CD4-positive, alpha-beta T cell treated with Interleukin-17A for 1 hour (primary cell): ENCODE data around the gene SEMA5A.
"Not testable (repeated sequence)": the region's sequence is repeated elsewhere in the genome, so short reads cannot be mapped to it uniquely, and the experiment has no call there.

Experiments
- DNase-seq: peaks from one replicate; pipeline ENCODE4 v3.0.0-alpha.2; 2020

Gene SEMA5A

DNA sequence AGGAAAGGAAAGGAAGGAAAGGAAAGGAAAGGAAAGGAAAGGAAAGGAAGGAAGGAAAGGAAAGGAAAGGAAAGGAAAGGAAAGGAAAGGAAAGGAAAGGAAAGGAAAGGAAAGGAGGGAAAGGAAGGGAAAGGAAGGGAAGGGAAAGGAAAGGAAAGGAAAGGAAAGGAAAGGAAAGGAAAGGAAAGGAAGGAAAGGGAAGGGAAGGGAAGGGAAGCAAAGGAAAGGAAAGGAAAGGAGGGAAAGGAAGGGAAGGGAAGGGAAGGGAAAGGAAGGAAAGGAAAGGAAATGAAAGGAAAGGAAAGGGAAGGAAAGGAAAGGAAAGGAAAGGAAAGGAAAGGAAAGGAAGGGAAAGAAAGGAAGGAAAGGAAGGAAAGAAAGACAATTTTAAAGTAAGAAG is 192.8 kb downstream of the SEMA5A start:
- DNase-seq: not testable (repeated sequence)

DNA sequence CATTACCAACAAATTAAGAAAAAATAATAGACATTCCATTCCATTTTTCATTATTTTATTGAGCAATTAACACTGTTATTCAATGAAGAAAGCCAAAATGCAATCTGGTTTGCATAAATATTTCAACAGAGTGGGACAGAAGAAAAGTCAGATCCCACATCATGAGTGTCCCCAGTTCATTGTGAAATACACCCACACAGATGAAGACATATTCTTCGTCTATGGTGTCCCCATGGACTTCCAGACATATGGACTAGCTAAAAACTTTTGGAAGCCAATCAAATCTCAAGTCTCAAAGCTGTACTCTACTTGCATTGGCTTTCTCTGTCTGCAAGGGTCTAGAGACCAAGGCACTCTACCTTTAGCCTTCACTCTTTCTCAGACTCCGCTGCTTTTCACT is 194.3 kb downstream of the SEMA5A start:
- no peak for DNase-seq

DNA sequence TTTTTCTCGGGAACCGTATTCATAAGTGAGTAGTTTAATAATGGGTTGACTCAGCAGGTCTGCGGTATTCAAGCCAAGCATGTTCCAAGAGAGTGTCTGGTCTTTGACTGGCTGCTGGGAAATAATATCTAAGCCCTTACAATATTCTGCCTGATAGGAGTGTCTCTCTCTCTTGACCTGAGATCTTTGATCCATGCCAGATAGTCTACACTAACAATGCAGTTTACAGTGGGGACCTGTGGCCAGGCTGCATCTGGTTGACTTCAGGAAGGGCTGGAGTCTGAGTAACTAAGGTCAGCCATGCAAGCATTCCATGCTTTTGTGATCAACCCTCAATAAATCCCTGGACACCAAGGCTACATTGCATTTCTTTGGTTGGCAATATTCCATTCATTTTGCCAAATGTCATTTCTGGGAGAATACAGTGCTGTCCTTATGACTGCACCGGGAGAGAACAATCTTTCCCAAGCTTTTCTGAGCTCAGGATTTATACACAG is 195.5 kb downstream of the SEMA5A start:
- no peak for DNase-seq

- DNase-seq: no peak
Observed at GRCh38 chr5:9348401-9348996, 197.4 kb downstream of the SEMA5A start.

GRCh38 chr5:9347541-9348295 is 198.2 kb downstream of the SEMA5A start:
- DNase-seq: no peak

DNA sequence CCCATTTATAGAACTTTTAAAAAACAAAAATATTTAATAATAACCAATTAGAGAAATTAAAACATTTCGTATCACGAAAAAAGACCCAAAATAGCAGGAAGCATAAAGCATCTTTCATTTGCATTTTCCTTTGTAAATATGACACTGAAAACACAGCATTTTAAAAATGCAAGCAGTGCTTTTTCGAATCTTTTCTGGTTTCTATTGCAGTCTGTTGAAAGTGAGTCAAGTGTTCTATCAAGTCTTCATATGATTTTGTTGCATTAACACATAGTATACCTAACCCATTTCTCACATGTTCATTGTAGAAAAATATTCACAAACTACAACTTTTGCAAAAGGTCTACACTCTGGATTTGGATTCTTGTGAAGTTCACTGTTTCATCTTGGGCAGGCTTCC is 198.8 kb downstream of the SEMA5A start:
- DNase-seq: no peak

DNA sequence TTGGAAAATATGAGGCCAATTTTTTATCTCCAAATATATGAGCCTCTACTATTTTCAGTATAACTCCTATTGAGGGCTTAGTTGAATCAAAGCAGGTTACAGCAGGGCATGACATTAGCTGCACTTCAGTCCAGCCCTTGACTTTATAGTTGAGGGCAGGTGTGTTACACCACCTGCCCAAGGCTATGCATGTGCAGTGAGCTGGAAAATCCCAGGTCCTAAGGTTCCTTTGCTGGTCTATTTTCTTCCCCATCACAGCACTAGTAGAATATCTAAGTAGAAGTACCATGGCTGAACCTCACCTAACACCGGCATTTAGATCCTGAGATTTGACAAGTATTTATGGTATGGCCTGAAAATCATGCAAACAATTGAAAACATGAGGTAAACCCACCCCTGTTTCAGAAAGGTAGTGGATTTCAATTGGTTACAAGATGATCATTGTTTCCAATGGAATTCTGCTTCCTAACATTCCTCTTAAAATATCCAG is 201.1 kb downstream of the SEMA5A start:
- no peak for DNase-seq

GRCh38 chr5:9343146-9343850 is 202.6 kb downstream of the SEMA5A start:
- DNase-seq: no peak

GRCh38 chr5:9342161-9342787 is 203.6 kb downstream of the SEMA5A start:
- no peak for DNase-seq

DNA sequence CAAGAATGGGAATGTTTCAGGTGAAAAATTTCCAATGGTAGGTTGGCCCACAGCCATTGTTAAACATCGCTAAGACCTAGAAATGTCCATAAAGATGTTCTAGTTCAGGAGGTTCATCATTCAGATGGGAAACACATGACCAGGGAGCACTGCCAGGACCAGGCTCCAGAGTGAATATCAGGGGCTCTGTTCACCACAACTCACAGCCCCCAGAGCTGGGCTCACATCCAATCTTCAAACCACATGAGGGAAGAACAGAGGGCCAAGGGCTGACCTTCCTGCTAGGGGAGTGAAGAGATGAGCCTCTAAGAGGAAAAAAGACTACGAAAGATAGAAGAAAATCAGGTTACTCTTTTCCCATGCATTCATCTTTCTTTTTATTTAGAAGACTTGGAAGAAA is 205.8 kb downstream of the SEMA5A start:
- no peak for DNase-seq

DNA sequence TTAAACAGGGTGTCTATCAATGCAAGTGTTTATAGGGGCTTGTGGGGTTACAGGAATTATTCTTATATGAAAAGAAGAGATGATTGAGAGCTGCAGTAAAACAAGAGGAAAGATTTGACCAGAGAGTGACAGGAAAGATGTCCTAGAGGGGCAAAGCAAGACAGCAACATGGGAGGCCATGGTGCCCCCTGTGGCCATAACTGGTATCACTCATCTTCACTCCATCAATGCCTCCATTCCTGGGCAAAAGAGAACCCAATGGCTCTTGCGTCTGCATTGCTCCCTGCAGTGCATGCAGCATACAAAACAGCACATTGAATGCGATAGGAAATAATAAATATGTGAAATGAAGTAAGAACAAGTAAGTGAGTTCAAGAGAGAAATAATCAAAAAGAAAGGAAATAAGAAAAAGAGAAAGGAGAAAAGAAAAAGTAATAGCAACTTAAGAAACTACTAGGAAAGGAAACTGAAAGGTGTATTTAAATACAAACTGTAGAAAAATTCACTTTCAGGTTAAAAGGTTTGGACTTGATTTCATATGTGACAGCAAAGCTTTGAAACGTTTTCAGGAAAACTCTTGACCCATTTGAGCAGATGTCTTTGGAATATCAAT is 206.6 kb downstream of the SEMA5A start:
- DNase-seq: no peak

- no peak for DNase-seq
Observed at GRCh38 chr5:9338796-9339195, 207.1 kb downstream of the SEMA5A start.

- DNase-seq: no peak
Observed at GRCh38 chr5:9337928-9338595, 207.8 kb downstream of the SEMA5A start.

- DNase-seq: no peak
Observed at GRCh38 chr5:9335754-9336495, 209.9 kb downstream of the SEMA5A start.

- DNase-seq: no peak
Observed at GRCh38 chr5:9335269-9335668, 210.6 kb downstream of the SEMA5A start.

DNA sequence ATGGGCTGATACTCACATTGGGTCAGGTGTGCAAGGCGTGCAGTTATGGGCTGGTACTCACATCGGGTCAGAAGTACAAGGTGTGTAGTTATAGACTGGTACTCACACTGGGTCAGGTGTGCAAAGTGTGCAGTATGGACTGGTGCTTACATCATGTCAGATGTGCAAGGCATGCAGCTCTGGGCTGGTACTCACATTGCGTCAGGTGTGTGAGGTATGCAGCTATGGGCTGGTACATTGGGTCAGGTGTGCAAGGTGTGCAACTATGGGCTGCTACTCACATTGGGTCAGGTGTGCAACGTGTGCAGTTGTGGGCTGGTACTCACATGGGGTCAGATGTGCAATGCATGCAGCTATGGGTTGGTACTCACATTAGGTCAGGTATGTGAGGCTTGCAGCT is 213.8 kb downstream of the SEMA5A start:
- DNase-seq: no peak

- no peak for DNase-seq
Observed at GRCh38 chr5:9331372-9331771, 214.5 kb downstream of the SEMA5A start.

- no peak for DNase-seq
Observed at GRCh38 chr5:9329125-9329524, 216.8 kb downstream of the SEMA5A start.

- no peak for DNase-seq
Observed at GRCh38 chr5:9325549-9325948, 220.3 kb downstream of the SEMA5A start.

DNA sequence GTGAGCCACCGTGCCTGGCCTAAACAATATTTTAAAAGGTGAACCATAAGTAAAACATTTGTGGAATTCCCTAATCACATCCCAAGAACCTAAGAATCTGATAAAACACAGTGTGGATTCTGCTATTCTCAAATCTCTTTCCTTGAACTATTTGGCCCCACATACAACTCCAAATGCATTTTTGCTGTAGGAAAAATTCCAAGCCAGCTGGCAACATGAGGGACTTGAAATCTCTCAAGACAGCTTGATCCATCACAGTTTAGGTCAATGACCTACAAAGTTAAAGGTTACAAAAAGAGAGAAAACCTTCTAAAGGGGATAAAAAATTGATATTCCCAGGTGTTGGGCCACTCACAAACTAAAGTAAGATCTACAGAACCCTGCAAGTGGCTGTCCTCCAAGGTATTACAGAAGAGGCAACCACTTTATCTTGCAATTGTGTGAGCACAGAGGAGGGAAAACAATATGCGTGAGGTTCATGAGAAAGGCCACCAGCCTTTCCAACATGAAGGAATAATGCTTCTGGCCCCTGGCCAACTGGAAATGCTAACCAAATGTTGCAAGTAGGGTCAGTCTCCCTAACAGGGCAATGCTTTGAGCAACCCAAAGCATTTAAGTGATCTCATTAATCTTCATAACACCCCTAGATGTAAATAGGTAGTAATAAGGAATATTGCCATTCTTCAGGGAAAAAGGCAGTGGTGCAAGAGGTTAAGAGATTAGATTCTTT is 221.4 kb downstream of the SEMA5A start:
- DNase-seq: no peak

GRCh38 chr5:9320652-9321051 is 225.2 kb downstream of the SEMA5A start:
- DNase-seq: no peak
